ENCODE measurements around the gene MRPS18A.

Gene MRPS18A

GRCh38 chr6:43695967-43696291 lies 8.3 kb upstream of the MRPS18A start:
- peak; percentile 90 for DNase-seq

GRCh38 chr6:43695215-43695966 lies 7.8 kb upstream of the MRPS18A start:
- DNase-seq = peak; percentile 90

GRCh38 chr6:43689421-43689820 lies 1.8 kb upstream of the MRPS18A start:
- no peak for DNase-seq

DNA sequence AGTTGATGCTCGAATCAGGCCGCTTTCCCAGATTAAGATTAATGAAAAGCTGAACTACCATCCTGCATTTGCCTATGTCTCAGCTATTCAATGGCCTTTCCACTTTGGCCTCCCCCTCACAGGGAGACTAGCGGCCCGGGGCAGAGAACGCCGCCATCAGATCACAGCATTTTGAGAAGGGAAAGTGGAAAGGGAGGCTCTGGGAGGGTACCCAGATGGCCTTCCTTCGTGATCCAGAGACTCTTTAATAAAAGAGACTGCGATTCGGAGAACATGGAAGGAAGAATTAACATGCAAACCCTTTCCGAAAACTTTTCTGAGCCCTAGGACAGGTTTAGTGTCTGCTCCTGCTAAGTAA lies 533 bp downstream of the MRPS18A start:
- DNase-seq = no peak

DNA sequence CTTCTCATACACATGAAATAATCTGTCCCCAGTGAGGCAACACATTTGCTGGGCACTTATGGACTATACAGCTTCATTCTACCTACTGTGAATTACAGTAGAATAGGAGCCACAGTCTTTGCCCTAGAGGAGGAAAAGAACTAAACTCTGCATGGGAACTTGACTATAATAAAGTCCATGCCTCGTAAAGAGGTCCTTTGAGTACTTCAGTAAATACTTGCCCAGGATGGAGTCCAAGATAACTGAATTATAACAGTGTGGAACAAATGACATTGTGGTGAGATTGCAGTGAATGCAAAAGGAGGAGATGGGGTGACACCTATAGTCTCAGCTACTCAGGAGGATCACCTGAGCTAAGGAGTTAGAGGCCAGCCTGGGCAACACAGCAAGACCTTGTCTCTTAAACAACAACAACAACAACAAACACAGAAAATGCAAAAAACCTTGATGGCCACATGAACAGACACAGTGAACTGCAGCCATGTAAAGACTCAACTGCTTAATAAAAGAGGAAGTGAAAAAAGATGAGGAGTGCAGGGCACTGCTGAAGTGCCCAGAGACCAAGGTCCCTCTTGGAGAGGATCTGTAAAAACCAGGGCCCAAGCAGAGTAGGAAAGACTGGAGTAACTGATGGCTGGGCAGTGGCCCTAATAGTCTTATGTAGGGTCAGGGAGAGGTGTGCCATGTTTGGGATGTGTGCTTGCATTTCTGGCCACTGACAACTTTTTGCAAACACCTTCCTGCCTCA lies 3.7 kb downstream of the MRPS18A start:
- DNase-seq = no peak

GRCh38 chr6:43682724-43683429 lies 4.7 kb downstream of the MRPS18A start:
- no peak for DNase-seq

GRCh38 chr6:43681303-43681702 lies 6.3 kb downstream of the MRPS18A start:
- no peak for DNase-seq

DNA sequence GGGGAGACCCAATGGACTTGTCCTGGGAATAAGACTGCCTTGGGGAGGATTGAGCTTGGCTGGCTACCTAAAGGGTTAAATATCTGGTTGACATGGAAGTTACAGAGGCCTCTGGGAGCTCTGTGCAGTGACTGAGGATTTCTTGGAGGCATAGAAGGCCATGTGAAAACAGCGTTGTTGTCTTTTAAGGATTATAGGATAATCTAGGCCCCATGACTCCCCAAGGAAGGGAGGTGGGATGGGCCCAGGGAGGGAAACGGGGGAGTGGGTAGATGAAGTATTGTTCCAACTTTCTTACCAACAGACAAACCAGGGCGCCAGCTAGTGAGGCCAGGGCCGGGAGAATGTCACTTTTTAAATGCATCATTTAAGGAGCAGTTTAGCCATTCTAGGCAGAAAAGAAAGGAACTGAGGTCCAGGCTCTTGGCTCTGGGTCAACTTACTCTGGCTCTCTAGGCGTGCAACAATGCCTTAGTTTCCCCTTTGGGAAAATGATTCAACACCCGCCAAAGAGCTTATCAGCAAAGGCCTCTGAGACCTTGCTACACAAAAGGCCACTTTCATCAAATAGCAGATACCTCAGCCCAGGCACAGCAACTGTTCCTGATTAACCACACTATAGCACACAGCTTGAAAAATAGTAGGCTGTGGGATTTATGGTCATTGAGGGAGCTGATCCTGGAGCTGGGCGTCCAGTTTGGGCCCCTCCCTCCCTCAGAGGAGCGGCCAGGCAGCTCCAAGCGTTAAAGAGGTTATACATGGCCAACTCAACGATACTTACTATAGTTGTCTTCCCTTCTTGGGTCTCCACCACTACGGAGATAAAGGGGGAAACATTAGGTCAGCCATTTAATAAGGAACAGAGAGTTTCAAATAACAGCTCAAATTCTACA lies 7.0 kb downstream of the MRPS18A start:
- DNase-seq = no peak

DNA sequence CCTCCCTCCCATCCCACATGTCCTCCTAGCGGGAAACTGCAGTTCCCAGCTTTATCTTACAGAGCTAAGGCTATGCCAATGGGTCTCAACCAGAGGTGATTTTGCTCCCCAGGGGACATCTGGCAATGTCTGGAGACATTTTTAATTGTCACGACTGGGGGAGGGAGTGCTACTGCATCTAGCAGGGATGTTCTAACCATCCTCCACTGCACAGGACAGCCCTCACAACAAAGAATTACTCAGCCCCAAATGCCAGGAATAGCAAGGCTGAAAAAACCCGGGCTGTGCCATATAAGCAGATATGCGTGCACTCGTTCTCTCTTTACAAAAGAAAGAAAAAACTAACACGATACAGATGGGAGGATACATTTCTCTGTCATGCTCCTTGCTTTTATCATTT lies 8.5 kb downstream of the MRPS18A start:
- DNase-seq = no peak

DNA sequence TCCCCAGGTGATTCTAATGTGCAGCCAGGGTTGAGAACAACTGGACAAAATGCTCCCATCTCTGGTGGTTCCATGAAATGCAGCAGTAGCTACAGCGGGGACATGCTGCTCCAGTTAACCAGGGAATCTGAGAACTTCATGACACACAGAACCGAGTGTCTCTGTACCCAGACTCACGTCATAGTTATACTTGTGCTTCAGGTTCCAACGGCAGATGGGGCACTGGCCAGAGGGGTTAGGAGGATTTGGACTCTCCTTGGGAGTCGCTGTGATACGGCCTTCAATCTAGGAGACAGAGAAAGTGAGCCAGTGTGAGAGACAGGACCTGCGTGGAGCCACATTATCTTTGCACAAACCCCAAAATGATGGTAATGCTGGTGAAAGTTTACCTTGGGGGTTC lies 9.2 kb downstream of the MRPS18A start:
- DNase-seq = no peak

- no peak for DNase-seq
Observed at GRCh38 chr6:43677759-43678158, 9.8 kb downstream of the MRPS18A start.

- DNase-seq = no peak
Observed at GRCh38 chr6:43676962-43677606, 10.5 kb downstream of the MRPS18A start.

- DNase-seq = no peak
Observed at GRCh38 chr6:43674921-43675320, 12.7 kb downstream of the MRPS18A start.

DNA sequence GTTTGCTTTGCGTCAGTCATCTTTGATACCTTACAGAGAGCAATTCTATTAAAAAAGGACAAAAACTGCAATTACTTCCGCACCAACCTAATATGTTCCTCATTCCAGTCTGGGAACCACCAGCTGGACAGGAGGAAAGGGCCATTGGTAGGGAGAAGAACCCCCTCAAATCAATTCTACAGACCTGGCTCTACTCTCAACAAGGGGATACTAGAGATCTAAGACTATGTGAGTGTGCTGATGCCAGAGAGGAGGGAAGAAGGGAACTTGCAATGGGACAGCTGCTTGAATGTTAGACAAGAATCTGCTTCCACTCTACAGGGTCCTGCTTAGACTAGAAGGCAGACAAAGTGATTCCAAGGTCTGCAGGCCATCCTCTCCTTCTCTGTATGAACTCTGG lies 13.3 kb downstream of the MRPS18A start:
- DNase-seq = no peak

GRCh38 chr6:43673444-43674084 lies 14.0 kb downstream of the MRPS18A start:
- no peak for DNase-seq

DNA sequence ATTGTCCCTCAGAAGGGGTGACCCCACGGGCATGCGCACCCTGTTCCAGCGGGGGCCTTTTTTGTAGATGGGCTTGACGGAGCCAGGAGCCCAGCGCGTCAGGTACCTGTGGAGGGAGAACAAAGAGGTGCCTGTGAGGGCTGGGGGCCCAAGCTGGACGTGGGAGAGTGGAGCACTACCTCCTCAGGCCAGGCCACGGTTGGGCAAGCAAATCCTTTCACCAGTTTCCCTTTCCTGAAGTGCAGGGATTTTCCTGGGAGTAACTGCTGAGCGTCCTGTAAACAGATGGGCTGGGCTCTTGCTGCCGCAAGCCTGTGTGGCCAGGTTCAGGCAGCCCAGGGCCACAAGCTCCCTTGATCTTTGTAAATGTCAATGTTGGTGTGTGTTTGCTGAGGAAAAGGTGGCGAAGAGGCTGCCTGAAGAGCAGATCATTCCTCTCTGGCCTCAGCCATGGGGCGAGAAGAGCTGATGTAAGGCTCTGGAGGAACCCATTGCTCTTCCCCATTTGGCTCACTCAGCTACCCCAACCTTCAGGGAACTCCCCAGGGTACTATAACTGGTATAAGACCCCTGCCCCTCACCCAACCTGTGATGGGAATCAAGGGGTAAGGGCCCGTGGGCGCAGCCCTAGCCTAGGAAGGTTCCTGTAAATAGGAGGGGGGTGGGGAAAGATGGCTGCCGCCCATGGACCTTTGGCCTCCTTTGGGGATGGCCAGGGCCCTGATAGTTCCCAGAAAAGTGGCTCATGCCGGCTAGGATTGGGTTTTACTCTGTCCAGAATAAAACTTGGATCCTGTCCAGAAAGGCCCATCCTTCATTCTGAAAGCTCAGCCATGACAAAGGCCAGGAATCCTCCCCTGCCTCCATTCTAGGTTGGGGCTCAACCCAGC lies 15.5 kb downstream of the MRPS18A start:
- no peak for DNase-seq

- DNase-seq = no peak
Observed at GRCh38 chr6:43671011-43671800, 16.4 kb downstream of the MRPS18A start.

DNA sequence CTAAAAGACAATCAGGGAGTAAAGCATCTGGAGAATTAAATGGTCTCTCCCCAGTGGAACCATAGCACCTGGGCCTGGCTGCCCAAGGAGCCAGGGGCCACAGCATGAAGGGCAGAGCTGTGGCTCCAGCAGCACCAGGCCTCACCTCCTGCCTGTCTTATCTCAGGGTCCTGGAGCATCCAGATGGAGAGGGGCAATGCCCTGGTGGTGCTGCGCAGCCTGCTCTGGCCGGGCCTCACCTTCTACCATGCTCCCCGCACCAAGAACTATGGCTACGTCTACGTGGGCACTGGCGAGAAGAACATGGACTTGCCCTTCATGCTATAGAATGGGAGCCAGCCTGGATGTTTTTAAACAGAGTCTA lies 17.0 kb downstream of the MRPS18A start:
- no peak for DNase-seq

DNA sequence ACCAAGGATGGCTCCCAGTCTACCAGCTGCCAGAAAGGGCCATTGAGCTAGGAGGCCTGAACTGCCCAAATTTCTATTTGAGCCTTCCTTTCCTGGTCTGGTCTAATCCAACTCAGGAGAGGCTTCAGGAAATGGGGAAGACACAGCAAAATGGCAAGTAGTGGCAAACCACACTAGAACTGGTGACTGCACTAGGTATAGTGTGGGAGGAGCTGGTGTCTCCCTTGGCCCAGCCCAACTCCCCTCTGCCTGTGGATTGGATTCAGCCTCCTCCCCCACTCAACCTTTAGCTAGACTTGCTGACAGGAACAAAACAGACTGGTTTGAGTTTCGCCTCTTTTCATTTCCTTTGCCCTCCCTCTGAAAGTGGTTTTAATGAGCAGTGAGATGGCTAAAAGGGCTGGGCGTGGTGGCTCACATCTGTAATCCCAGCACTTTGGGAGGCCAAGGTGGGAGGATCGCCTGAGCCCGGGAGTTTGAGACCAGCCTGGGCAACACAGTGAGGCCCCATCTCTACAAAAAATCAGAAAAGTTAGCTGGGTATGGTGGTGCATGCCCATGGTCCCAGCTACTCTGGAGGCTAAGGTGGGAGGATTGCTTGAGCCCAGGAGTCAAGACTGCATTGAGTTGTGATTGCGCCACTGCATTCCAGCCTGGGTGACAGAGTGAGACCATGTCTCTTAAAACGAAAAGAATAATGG lies 17.5 kb downstream of the MRPS18A start:
- no peak for DNase-seq
